A549 treated with Hydrocortisone at 1 μM for 4 hours (cell line): ENCODE data around the gene CD27. TPM values are rescaled to one million over a fixed set of nuclear protein-coding genes. Genes with fewer than 3 reads are reported as not detected.

ENCODE experiments used
- total RNA-seq: library from RNA; stranded (reverse); fragments of 200-300 nt; extraction: Qiagen RNA extraction; gene quantifications from 5 replicates; pipeline ENCODE4 v1.2.3, GENCODE V29; 2022

CD27 gene
- not detected in 5 replicates for total RNA-seq

GRCh38 chr12:6444704-6445688 lies at the start of gene CD27:
Gene CD27, plus strand, starts transcription at chr12:6444955. Its CDS starts 141 bp downstream, at chr12:6445096.

GRCh38 chr12:6451348-6452244 lies 6.8 kb downstream of the CD27 start, which contains the start of gene TAPBPL:
Gene TAPBPL, plus strand, starts transcription at chr12:6452042. Its CDS starts 207 bp downstream, at chr12:6452249.

GRCh38 chr12:6470375-6471163 lies 25.8 kb downstream of the CD27 start, which contains the start of gene VAMP1:
Gene VAMP1, minus strand, starts transcription at chr12:6470677. Its CDS starts 146 bp downstream, at chr12:6470531.

GRCh38 chr12:6492838-6493496 lies 48.2 kb downstream of the CD27 start, which contains the start of gene MRPL51:
Gene MRPL51, minus strand, starts transcription at chr12:6493262. Its CDS starts 126 bp downstream, at chr12:6493136.

GRCh38 chr12:6493497-6494257 lies 48.9 kb downstream of the CD27 start, which contains the start of gene NCAPD2:
Gene NCAPD2, plus strand, starts transcription at chr12:6494102. Its CDS starts 997 bp downstream, at chr12:6495099.

Other genes starting within 250 kb of the CD27 start
- 253 to 288 TPM (median 276 TPM) in 5 replicates for gene CD9, start 244.6 kb upstream of the CD27 start, total RNA-seq
- gene PLEKHG6, start 134.3 kb upstream of the CD27 start, total RNA-seq, result 0.26 to 0.99 TPM (median 0.38 TPM) in 5 replicates
- 361 to 805 TPM (median 469 TPM) in 5 replicates for gene TNFRSF1A, start 102.9 kb upstream of the CD27 start, total RNA-seq
- gene SCNN1A, start 69.4 kb upstream of the CD27 start, total RNA-seq, result 22.8 to 25.8 TPM (median 24.3 TPM) in 5 replicates
- gene LTBR, start 60.8 kb upstream of the CD27 start, total RNA-seq, result 204 to 246 TPM (median 240 TPM) in 5 replicates
- 3.3 to 4.0 TPM (median 3.6 TPM) in 5 replicates for gene TAPBPL, start 7.1 kb downstream of the CD27 start, total RNA-seq
- gene VAMP1, start 25.7 kb downstream of the CD27 start, total RNA-seq, result 9.2 to 13.0 TPM (median 10.5 TPM) in 5 replicates
- gene MRPL51, start 48.3 kb downstream of the CD27 start, total RNA-seq, result 256 to 331 TPM (median 322 TPM) in 5 replicates
- 52.3 to 78.1 TPM (median 59.3 TPM) in 5 replicates for gene NCAPD2, start 49.1 kb downstream of the CD27 start, total RNA-seq
- 6,926 to 9,040 TPM (median 8,633 TPM) in 5 replicates for gene GAPDH, start 89.6 kb downstream of the CD27 start, total RNA-seq
- 1.6 to 2.5 TPM (median 1.8 TPM) in 5 replicates for gene IFFO1, start 111.1 kb downstream of the CD27 start, total RNA-seq
- 91.1 to 115 TPM (median 97.7 TPM) in 5 replicates for gene NOP2, start 123.3 kb downstream of the CD27 start, total RNA-seq
- gene CHD4, start 162.4 kb downstream of the CD27 start, total RNA-seq, result 55.8 to 82.9 TPM (median 60.2 TPM) in 5 replicates
- 0.58 to 1.0 TPM (median 0.70 TPM) in 5 replicates for gene LPAR5, start 191.0 kb downstream of the CD27 start, total RNA-seq
- 0.18 to 0.56 TPM (median 0.33 TPM) in 3 of 5 replicates, not detected in the others for gene ACRBP, start 202.5 kb downstream of the CD27 start, total RNA-seq
- gene ING4, start 218.2 kb downstream of the CD27 start, total RNA-seq, result 11.5 to 19.9 TPM (median 14.3 TPM) in 5 replicates
- 53.8 to 60.6 TPM (median 58.4 TPM) in 5 replicates for gene ZNF384, start 244.4 kb downstream of the CD27 start, total RNA-seq